Fibroblast of lung (primary cell): Measurements from ENCODE around the gene PRDM16.

Source experiments
- EZH2 ChIP-seq: IDR thresholded peaks from 2 replicates; pipeline ENCODE4 v1.5.1; 2012; ENCODE audit warnings: low read length, control low read depth, mild to moderate bottlenecking; ENCODE audit errors: missing control alignments
- TF ChIP-seq, protein P1 (sequence below), 2 donors: IDR thresholded peaks in 1 of 2; conservative IDR thresholded peaks in 1 of 2; 1 replicate in 1 of 2; 2 replicates in 1 of 2; pipeline ENCODE4 v1.5.1; 2011 to 2012; ENCODE audit warnings: low read length in 2 of 2, control low read depth in 1 of 2, inconsistent platforms in 1 of 2, low read depth in 1 of 2, mild to moderate bottlenecking in 1 of 2

DNA sequence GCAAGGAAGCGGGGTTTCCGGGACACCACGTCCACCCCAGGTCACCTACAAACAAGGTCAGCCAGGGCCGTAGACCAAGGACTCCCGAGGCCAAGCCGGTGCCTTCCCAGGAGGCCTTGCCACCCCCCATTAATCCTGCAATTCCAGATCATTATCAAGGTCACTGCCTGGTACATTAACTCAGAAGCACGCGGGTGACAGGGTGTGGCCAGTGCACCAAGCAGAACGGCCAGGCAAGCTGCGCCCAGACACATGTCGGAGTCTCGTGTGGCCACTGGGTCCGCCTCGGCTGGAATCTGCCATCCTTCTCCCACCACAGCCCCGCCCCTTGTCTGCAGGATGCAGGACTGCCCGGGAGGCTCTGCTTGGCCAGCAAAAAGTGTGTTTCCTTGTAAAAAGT, 144.7 kb downstream of the PRDM16 start:
- TF ChIP-seq, protein P1, sequence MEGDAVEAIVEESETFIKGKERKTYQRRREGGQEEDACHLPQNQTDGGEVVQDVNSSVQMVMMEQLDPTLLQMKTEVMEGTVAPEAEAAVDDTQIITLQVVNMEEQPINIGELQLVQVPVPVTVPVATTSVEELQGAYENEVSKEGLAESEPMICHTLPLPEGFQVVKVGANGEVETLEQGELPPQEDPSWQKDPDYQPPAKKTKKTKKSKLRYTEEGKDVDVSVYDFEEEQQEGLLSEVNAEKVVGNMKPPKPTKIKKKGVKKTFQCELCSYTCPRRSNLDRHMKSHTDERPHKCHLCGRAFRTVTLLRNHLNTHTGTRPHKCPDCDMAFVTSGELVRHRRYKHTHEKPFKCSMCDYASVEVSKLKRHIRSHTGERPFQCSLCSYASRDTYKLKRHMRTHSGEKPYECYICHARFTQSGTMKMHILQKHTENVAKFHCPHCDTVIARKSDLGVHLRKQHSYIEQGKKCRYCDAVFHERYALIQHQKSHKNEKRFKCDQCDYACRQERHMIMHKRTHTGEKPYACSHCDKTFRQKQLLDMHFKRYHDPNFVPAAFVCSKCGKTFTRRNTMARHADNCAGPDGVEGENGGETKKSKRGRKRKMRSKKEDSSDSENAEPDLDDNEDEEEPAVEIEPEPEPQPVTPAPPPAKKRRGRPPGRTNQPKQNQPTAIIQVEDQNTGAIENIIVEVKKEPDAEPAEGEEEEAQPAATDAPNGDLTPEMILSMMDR (conservative IDR thresholded peaks at IDR 0.05 in 1 of 2, IDR thresholded peaks at IDR 0.05 in 1 of 2; ENCODE audit: low read depth in 1 of 2, low read length in 2 of 2): no peak
- TF ChIP-seq EZH2: no peak
